GM12892 (cell line): ENCODE measurements around the gene HS3ST5.

Source experiments
- POLR2A ChIP-seq: IDR thresholded peaks from 2 replicates; pipeline ENCODE4 v1.6.1; 2011; ENCODE audit warnings: low read depth, low read length, control low read depth
- POLR2AphosphoS5 ChIP-seq: IDR thresholded peaks from 2 replicates; pipeline ENCODE4 v1.6.1; 2011; ENCODE audit warnings: low read depth, low read length, control low read depth

- no peak for TF ChIP-seq POLR2AphosphoS5
- no peak for TF ChIP-seq POLR2A
Measured at GRCh38 chr6:114049367-114049966, 293.4 kb downstream of the HS3ST5 start.
